Measurements from ENCODE around the gene FCN2.

The FCN2 gene

GRCh38 chr9:134935056-134935640, 54.5 kb downstream of the FCN2 start:
- DNase-seq: no peak

GRCh38 chr9:134935701-134936345, 55.2 kb downstream of the FCN2 start:
- DNase-seq: no peak

GRCh38 chr9:134936346-134937163, 55.9 kb downstream of the FCN2 start:
- peak; percentile 94 to 96 for DNase-seq

Data from inflammatory macrophage treated with lipopolysaccharide for 1 hour (primary cell).